Cortex of kidney (tissue), 1 donor: Measurements from ENCODE around the gene GPATCH8.
"Not testable (repeated sequence)": the region's sequence is repeated elsewhere in the genome, so short reads cannot be mapped to it uniquely, and the experiment has no call there.

Experiments
- DNase-seq: peaks from one replicate; lab custom pipeline; 2025; lab: John Stamatoyannopoulos, UW

GPATCH8 gene

DNA sequence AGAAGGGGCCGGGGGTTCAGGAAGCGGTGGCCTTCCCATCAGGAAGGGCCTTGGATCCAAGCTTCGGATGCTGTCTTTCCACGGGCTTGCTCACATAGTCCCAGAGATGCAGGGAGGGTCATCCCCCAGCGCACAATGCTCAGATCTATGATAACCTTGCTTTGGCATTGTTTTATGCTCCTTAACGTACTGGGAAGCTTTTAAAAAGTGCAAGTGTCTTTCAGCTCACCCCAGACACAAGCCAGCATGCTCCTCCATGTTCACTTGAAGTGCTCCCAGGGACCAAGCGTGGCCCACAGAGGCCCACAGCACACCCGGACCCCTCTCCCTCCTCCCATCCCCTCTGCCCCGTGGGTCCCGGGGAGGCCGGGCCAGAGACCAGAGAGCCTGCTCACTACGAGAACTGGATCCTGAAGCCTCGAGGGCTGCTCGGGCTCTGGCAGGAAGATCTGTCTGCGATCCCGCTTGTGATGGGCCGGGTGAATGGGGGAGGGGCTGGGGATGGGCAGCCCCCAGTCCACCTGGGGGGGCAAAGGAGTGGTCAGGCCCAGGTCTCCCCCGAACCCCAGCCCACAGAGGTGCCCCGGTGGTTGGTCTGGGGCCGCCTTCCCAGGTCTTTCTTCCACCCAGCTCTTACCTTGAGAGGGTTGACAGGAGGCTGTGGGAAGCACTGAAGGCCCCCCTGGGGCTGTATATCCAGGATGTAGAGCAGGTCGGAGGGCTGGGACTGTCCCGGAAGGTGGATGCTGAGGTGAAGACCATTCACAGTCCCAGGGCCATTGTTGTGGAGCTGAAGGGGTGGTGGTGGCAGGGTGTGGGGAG is 127.8 kb downstream of the GPATCH8 start:
- no peak for DNase-seq

DNA sequence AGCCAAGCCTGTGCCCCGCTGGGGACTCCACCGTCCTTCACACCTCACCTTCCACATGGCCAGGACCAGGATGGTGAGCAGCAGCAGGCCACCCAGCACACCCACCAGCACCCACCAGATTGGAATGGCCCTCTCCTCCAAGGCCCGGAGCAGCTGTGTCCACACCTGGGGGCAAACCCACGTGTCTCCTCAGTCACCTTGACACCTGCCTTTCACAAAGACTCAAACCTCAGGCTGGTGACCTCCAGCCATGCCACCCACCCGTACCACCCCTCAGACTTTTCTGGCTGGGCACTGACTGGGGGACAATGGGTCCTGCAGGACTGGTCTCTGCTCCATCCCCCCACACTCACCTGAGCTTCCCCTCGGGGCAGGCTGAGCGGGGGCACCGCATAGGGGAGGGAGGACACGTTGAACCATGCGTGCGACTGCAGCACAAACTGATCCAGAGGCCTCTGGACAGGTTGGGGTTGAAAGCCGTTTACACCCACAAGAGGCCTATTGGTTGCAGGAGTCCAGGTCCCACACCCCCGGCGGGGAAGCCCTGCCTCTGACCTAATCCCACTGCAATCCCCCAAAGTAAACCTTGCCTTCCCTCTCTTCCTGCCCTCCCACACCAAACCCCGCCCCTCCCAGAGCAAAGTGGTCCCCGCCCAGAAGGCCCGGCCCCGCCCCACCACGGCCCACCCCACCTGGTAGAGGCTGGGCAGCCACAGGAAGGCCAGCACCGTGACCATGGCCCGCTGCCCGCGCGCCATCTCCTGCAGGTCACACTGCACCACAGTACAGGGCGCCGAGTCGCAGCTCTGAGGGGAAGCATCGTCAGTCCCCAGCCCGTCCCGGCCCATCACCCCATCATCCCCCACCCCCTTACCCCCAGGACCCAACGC is 128.7 kb downstream of the GPATCH8 start:
- no peak for DNase-seq

DNA sequence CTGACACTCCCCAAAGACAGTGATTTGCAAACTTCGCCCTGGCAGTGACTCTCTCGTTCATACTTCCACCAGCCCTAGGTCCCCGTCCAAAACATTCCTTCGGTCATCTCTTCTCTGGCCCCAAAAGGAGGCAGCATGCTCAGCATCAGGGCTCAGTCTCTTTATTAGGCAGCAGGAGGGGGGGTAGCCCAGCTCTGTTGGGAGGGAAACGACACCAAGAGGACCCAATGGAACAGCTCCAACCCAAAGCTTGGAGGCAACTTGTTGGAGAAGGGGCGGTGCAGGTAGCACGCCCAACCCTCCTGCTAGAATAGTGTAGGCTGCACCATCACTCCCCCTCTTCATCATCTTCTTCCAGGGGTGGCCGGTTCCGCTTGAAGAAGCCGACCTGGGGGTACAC is 131.2 kb downstream of the GPATCH8 start:
- DNase-seq: no peak

DNA sequence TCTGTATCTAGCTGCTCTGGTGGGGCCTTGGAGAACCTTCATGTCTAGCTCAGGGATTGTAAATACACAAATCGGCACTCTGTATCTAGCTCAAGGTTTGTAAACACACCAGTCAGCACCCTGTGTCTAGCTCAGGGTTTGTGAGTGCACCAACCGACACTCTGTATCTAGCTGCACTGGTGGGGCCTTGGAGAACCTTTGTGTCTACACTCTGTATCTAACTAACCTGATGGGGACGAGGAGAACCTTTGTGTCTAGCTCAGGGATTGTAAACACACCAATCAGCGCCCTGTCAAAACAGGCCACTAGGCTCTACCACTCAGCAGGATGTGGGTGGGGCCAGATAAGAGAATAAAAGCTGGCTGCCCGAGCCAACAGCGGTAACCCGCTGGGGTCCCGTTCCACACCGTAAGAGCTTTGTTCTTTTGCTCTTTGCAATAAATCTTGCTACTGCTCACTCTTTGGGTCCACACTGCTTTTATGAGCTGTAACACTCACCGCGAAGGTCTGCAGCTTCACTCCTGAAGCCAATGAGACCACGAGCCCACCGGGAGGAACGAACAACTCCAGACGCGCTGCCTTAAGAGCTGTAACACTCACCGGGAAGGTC is 133.7 kb downstream of the GPATCH8 start:
- not testable (repeated sequence) for DNase-seq

DNA sequence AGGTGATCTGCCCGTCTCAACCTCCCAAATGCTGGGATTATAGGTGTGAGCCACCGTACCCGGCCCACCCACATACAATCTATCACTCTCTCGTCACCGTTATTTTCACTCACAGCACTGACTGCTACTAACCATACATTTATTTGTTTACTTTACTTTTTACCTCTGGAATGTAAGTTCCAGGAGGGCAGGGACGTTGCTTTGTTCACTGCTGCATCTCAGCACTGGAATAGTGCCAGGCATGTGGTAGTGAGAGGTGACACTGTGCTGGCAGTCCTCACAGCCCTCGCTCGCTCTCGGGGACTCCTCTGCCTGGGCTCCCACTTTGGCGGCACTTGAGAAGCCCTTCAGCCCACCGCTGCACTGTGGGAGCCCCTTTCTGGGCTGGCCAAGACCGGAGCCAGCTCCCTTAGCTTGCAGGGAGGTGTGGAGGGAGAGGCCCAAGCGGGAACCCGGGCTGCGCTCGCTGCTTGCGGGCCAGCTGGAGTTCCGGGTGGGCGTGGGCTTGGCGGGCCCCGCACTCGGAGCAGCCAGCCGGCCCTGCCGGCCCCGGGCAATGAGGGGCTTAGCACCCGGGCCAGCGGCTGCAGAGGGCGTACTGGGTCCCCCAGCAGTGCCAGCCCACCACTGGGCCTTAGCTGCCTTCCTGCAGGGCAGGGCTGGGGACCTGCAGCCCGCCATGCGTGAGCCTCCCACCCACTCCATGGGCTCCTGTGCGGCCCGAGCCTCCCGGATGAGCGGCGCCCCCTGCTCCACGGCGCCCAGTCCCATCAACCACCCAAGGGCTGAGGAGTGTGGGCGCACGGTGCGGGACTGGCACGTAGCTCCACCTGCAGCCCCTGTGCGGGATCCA is 134.6 kb downstream of the GPATCH8 start:
- not testable (repeated sequence) for DNase-seq

DNA sequence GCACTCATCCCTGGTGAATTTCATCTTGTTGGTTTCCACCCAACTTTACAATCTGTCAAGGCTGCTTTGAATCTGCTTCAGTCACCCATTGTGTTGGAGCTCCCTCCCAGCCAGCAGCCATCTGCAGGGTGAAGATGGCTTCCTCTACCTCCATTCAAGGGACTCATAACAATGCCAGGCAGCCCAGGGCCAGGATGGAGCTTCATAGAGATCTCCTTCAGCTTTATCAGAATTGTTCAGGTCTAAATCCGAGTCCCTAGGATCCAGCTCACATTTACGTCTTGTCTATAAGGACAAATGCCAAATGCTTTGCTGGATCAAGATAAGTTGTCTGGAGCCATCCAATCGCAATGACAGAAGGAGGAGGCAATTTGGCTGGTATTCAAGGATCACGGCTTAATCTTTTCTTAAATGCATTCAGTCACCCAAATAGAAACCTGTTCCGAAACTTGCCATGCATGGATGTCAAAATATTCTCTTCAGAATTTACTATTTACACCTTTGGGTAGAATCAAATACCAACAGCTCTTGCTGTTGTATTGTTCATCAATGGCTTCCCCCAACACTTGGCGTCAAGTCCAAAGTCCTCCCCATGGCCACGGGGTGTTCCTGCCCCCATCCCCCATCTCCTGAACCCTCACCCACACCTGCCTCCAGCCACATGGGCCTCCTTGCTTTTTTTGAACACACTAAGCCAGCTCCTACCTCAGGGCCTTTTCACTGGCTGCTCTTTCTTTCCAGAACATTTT is 135.8 kb downstream of the GPATCH8 start:
- no peak for DNase-seq

DNA sequence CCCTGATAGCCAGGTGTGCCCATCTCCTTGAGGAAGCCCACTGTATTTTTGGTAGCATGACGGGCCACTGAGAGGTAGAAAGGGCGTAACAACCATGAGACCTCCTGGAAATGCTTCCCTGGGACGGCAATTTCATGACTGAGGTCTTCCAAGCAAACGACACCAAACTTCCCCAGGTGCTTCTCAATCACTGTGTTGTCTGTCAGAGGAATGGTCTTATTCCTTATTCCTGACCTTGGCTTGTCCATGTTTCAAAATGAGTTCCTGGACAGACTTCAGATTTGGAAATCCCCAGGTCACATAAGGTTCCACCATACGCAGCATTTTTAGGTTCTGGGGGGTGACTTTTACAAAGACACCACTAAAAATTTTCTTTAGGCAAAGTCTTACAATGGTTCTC is 138.2 kb downstream of the GPATCH8 start:
- DNase-seq: not testable (repeated sequence)

DNA sequence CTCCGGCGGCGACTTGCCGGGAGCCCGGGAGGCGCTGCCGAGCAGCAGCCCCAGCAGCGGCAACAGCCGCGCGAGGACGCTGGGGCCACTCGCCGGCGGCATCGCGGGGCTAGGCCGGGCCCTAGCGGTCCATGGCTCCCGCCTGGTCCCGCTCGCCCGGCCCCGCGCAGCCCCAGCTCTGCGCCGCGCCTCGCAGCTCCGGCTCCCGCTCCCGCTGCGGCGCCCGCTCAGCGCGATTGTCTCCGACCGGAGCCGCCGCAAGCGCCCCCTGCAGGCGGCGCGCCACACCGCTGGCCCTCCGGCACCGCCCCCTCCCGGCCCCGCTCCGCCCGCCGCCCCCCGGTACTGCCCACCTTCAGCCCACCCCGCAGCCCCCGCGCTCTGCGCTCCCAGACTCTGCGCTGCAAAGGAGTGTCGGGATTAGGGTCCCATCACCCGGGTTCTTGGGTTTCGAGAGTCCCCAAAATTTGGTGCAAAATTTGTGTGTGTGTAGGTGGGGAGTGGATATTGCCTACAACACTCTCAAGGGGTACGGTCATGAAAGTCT is 139.5 kb downstream of the GPATCH8 start, which contains the start of gene FAM171A2:
Gene FAM171A2, minus strand, starts transcription at position 241 of the 547 bp plus-strand sequence. Its CDS starts 139 bp downstream, at position 102.
- no peak for DNase-seq

DNA sequence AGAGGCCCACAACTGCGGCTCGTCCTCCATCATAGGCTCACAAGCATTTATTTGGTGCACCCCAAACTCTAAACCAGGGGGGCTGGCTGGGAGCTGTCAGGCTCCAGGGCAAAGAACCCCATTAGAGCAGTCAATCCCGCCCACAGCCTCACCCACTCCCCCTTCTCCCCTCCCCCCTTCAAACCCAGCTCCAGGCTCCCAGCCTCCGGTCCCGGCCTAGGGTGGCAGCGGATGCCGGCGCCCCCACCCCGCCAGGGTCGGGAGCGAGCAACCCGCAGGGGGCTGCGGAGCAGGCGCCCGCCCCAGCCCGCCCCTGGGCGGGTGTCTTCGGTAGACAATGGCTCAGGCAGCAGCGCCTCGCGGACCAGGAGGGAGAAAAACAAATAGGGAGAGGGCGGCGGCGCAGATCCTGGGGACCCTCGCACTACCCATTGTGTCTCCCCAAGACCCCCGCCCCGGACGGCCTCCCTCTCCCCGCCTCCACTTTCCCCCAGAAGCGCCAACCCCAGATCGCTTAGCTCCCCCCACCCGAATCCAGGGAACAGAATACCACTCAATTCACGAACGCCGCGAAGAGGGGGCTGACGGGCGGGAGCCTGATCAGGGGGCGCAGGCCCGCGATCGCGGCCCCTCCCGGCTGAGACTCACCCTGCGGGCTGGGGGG is 140.1 kb downstream of the GPATCH8 start:
- no peak for DNase-seq

DNA sequence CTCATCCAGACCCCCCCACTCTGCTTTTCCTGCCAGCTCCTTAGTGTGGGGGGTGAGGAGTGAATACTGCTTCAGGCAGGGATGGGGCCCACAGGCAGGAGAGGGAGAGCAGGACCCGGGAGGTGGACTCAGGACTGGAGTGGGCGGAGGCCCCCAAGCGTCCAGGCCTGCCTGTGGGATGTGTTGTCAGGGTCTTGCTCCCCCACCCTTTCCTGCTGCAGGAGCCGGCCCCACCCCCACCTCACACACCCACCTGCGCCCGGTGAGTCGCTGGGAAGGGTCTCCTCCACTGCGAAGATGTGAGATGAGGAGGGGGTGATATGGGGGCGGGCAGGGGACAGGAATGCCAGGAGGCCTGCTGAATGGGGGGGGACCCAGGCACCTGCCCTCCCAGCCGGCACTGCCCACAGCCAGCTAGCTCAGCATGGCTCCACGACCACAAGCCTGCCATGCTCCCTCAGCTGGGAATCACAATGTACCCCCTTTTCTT is 140.7 kb downstream of the GPATCH8 start:
- no peak for DNase-seq

DNA sequence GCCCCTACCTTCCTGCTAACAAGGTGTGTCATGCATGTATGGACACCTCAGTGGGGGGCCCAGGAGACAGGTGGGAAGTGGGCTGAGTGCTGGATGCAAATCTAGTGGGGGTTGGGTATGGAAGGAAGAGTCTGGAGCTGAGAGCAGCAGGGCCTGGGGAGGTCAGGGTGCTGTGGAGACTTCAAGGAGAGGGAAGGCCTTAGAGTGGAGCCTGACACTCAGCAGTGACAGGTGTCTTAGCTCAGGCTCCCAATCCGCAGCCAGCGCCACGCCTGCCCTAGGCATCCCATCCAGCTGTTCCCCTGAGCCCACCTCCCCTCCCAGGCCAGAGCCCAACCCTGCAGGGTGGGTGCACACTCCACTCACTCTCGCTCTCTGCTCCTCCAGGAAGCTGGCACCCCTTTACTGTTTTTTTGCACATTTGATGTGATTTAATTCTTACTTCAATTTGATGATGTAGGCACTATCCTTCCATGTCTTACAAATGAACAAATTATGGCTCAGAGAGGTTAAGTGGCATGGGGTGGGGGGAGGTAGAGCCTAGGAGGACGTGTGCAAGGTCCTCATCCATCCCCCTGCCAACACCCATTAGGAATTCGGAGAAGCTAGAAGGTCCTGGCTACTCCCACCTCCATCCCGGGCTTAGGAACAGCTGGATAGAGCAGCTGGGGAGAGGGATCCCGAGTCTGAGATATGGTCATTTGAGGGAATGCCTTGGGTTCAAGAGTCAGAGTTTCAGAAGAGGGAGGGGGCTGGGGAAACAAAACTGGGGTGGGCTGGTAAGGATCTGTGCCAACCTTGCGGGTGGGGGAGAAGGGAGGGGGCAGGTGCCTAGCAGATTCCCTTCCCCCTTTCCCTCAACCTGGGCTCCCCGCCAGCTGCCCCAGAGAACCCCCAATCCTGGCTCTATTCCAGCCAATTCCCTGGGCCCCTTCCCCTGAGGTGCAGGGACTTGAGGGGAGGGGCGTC is 141.6 kb downstream of the GPATCH8 start:
- no peak for DNase-seq

DNA sequence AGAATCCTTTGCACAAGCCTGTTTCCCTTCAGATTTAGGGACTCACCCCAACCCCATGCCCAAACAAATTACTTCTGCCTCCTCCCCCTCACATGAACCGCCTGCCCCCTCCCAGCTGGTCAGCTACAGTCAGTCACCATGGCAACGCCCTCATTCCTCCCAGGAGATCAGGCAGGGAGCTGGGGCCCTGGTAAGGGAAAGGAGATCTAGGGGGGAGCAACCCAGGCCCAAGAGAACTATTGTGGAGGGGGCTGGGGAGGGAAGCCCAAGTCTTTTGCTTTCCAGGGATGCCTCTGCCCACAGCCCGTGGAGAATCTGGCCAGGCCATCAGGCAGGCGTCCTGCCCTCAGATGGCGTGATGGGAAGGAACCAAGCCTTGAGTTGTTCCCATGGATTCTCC is 142.4 kb downstream of the GPATCH8 start:
- DNase-seq: no peak

DNA sequence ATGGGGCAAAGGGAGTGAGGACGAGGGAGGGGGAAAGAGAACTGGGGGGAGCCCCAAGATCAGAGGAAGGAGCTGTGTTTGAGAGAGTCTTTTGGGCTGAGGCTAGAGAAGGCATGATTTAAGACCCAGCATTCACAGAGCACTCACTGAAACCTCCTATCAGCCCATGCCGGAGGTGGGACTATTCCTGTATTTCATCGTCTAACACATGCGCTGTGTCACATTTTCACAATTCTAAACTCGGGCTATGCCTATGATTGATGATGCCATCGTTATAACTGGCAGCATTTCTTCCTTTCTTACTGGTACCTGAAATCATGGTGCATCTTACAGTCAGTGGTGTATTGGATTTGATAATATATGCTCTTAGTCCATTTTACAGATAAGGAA is 143.1 kb downstream of the GPATCH8 start:
- no peak for DNase-seq

DNA sequence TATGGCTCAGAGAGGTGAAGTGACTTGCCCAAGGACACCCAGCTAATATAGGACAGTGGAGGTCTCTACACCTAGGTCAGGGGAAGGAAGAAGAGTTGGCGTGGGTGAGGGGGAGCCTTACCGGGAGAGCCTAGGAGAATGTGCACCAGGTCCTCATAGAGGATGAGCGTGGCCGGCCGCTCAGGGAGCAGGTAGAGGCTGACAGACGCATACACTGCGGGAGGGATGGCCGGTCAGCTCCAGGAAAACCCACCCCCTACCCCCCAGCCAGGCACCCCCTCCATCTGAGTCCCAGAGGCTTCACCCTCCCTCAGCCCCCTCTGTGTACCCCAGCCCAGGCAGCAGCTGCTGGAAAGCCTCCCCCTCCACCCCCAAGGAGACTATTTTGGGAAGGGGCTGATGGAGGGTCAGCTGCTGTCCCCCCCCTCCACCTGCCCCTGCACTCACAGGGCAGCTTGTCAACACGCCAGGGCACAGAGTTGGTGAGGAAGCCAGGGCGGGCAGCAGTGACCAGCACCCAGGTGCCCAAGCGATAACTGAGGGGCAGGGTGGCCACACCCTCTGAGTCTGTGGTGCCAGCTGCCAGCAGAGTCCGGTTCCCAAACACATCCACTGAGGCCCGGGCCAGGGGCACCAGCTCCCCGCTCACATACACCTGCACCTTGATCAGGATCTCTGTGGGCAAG is 143.6 kb downstream of the GPATCH8 start:
- no peak for DNase-seq

DNA sequence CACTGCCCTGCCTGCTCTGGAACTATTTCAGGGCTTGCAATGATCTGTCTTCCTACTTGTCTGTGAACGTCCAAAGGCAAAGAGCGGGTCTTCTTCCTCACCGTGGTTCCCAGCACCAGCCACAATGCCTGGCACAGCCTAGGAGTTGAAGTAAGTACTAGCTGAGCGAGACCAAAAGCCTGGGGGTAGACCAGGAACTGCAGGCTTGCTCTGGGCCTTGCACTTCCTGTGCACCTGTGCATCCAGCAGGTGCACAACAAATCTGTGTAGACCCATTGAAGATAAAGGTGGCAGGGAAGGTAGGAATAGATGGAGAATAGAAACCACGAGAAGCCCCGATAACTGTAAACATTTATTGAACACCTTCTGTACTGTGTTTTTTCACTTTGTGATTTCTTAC is 144.2 kb downstream of the GPATCH8 start:
- no peak for DNase-seq

DNA sequence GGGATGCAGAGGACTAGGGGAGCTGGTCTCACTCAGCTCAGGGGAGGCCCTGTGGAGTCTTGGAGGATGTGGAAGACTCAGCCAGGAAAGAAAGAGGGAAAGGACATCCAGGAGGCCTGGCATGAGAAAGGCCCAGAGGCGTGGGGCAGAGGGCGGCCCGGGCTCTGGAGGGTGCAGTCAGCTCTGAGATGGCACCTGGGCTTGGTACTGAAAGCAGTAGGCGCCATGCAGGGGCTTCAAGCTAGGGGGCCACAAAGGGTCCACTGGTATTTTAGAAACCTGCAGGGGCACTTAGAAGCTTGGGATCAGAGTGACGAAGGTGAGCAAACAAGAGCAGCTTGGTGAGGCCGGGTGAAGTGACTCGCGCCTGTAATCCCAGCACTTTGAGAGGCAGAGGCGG is 145.1 kb downstream of the GPATCH8 start:
- no peak for DNase-seq

DNA sequence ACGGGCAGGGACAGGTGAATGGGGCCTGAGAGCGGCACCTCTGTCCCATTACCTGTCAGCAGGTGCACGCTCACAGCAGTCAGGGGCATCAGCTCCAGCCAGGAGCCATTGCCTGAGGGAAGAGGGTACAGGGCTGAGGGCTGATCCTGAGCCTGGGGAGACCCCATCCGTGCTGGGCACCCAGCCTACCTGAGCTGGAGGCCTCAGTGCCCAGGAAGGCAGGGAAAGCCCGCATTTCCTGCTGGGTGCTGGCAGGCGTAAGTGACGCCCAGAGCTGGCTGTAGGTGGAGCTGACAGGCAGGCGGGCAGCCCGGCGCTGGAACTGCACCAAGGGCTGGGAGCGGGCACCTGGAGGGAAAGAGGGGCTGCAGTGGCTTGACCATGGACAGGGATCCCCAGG is 147.0 kb downstream of the GPATCH8 start:
- DNase-seq: no peak

DNA sequence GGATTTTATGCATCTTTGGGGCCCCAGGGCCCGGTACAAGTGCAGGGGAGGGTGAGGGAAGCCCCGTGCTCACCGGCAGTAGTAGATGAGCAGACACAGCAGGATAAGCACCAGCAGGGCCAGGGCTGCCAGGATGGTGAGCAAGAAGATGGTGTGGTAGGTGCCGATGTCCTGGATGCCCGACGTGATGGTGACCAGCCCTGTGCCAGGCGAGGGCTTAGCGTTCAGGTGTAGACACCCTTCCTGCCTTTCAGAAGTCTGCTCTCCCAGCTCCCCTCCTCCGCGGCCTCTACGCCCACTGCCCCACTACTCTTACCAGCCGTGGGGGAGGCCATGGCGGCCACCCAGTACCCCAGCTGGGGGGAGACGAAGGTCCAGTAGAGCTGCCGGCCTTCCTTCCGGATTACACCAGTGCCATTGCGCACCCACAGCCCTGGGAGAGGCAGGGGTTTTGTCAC is 147.5 kb downstream of the GPATCH8 start:
- no peak for DNase-seq
